ENCODE results near the gene EIF1. TPM values are rescaled to one million over a fixed set of nuclear protein-coding genes. Genes with fewer than 3 reads are reported as not detected.

EIF1 gene
- total RNA-seq, 3 donors from 2014 or later, result 217 to 850 (median 260) TPM

GRCh38 chr17:41653892-41654677 is 34.6 kb upstream of the EIF1 start:
- peaks cover 47 to 79% of the 10 kb centered on the region in 2 donors for H3K4me1 ChIP-seq
- DNase-seq (ENCODE audit: low spot score in 2 of 2), result peak; percentile 88 to 97
- no peaks in the 10 kb centered on the region for H3K36me3 ChIP-seq
- H3K27ac ChIP-seq, result peak overlapping the region; percentile 97 to 100
- no peaks in the 10 kb centered on the region for H3K9me3 ChIP-seq
- H3K27me3 ChIP-seq, result no peaks in the 10 kb centered on the region
- peak overlapping the region in 2 of 3 donors; percentile 3 to 49 for H3K4me3 ChIP-seq
- intact Hi-C loops (cut with DNase I; ENCODE audit: low total_unique reads), result loop anchor here (10.0 kb wide), 2 partner anchors 109 to 739 kb away; no protein-coding TSS in a partner anchor
- TF ChIP-seq CTCF (IDR thresholded peaks at IDR 0.05) (no peak), POLR2AphosphoS5 (IDR thresholded peaks at IDR 0.05) (peak in 2 of 3 donors; percentile 9 to 61)

GRCh38 chr17:41654678-41655607 is 33.7 kb upstream of the EIF1 start:
- Histone ChIP-seq H3K36me3 (no peaks in the 10 kb centered on the region), H3K4me1 (peaks cover 47 to 78% of the 10 kb centered on the region in 2 donors), H3K27ac (peak overlapping the region; percentile 97 to 100)

GRCh38 chr17:41655611-41656111 is 33.0 kb upstream of the EIF1 start:
- Histone ChIP-seq H3K36me3 (no peaks in the 10 kb centered on the region), H3K9me3 (no peaks in the 10 kb centered on the region), H3K27ac (peak overlapping the region; percentile 97 to 100), H3K27me3 (no peaks in the 10 kb centered on the region), H3K4me1 (peaks cover 47 to 76% of the 10 kb centered on the region in 2 donors), H3K4me3 (peak overlapping the region in 2 of 3 donors; percentile 15 to 49)
- intact Hi-C loops (cut with DNase I; ENCODE audit: low total_unique reads), result loop anchor here (10.0 kb wide), 2 partner anchors 111 to 741 kb away; no protein-coding TSS in a partner anchor
- DNase-seq (ENCODE audit: low spot score in 2 of 2), result peak; percentile 99
- TF ChIP-seq POLR2A (IDR thresholded peaks at IDR 0.05) (peak; percentile 35), CTCF (IDR thresholded peaks at IDR 0.05) (no peak), POLR2AphosphoS5 (IDR thresholded peaks at IDR 0.05) (peak; percentile 93 to 94 (median 94))

More at GRCh38 chr17:41654678-41655607, 33.7 kb upstream of the EIF1 start:
- intact Hi-C loops (cut with DNase I; ENCODE audit: low total_unique reads), result loop anchor here (10.0 kb wide), 2 partner anchors 110 to 740 kb away; no protein-coding TSS in a partner anchor
- DNase-seq (ENCODE audit: low spot score in 2 of 2), result no peak
- Histone ChIP-seq H3K27me3 (no peaks in the 10 kb centered on the region), H3K4me3 (peak overlapping the region in 2 of 3 donors; percentile 15 to 49), H3K9me3 (no peaks in the 10 kb centered on the region)
- TF ChIP-seq POLR2A (IDR thresholded peaks at IDR 0.05) (no peak), CTCF (IDR thresholded peaks at IDR 0.05) (no peak), POLR2AphosphoS5 (IDR thresholded peaks at IDR 0.05) (no peak)

- DNase-seq (ENCODE audit: low spot score in 2 of 2), result no peak
- H3K36me3 ChIP-seq, result no peaks in the 10 kb centered on the region
- H3K4me3 ChIP-seq, result no peak overlapping the region
- TF ChIP-seq POLR2A (IDR thresholded peaks at IDR 0.05), result no peak
- no peak for TF ChIP-seq POLR2AphosphoS5 (IDR thresholded peaks at IDR 0.05)
- TF ChIP-seq CTCF (IDR thresholded peaks at IDR 0.05), result no peak
- H3K4me1 ChIP-seq, result peaks cover 42 to 69% of the 10 kb centered on the region in 2 donors
- H3K27me3 ChIP-seq, result no peaks in the 10 kb centered on the region
- H3K9me3 ChIP-seq, result no peaks in the 10 kb centered on the region
- intact Hi-C loops (cut with DNase I; ENCODE audit: low total_unique reads), result loop anchor here (10.0 kb wide), 2 partner anchors 112 to 742 kb away; no protein-coding TSS in a partner anchor
- H3K27ac ChIP-seq, result peak overlapping the region; percentile 97 to 100
These were observed 32.2 kb upstream of the EIF1 start for GRCh38 chr17:41656249-41657023.
